Measurements from ENCODE around the gene BACE2. TPM values are rescaled to one million over a fixed set of nuclear protein-coding genes. Genes with fewer than 3 reads are reported as not detected.

BACE2 gene
- total RNA-seq, 1 experiment from 2014 or later, result 21.3 TPM

DNA sequence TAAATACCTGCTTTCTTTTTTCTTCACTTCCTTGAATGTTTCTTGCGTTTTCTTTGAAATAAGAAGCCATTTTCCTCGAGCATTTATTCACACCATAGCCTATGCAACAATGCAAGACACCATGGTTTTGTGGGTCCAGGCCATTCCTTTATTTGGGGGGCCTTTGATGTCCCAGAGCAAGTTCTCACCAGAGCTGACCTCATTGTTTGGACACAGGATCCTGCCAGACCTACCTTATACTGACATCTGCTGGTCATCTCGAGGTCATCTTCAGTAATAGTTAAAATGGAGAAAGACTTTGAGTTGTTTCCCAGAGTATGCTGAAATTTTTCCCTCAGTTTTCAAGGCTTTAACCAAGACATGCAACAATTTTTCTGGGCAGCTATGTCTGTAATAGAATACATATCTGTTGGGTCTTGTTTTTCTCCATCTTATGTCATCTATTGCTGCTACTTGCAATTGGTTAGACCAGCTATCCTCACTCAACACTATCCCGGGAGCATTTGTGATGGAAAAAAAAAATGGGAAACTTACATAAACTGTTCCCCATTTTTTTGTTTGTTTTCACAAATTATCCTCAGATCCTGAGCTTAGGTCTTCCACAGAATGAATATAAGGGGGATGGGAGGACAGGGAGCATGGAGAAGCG lies 34.0 kb upstream of the BACE2 start:
- Mint-ChIP-seq H3K9me3 (ENCODE audit: unreplicated experiment) (no peaks in the 10 kb centered on the region), H3K4me1 (ENCODE audit: insufficient read depth, unreplicated experiment) (no peaks in the 10 kb centered on the region), H3K4me3 (ENCODE audit: unreplicated experiment) (no peak overlapping the region), H3K27ac (ENCODE audit: low read depth, unreplicated experiment) (no peak overlapping the region), H3K27me3 (ENCODE audit: insufficient read depth, unreplicated experiment) (peaks cover 13% of the 10 kb centered on the region), H3K36me3 (ENCODE audit: insufficient read depth, unreplicated experiment) (no peaks in the 10 kb centered on the region)
- BruUV-seq (replicated peaks), result no TSS peak
- DNase-seq (ENCODE audit: unreplicated experiment), result peak; percentile 56
- intact Hi-C loops (cut with micrococcal nuclease), result loop anchor here (2.0 to 10.0 kb wide), 2 partner anchors 991 to 1349 kb away; no protein-coding TSS in a partner anchor
- POLR2A ChIA-PET, result interaction anchor here (0.6 to 1.0 kb wide), 2 partner anchors 33 to 620 kb away, joined by 3 read pairs; no protein-coding TSS in a partner anchor
- TF ChIP-seq, protein P1, sequence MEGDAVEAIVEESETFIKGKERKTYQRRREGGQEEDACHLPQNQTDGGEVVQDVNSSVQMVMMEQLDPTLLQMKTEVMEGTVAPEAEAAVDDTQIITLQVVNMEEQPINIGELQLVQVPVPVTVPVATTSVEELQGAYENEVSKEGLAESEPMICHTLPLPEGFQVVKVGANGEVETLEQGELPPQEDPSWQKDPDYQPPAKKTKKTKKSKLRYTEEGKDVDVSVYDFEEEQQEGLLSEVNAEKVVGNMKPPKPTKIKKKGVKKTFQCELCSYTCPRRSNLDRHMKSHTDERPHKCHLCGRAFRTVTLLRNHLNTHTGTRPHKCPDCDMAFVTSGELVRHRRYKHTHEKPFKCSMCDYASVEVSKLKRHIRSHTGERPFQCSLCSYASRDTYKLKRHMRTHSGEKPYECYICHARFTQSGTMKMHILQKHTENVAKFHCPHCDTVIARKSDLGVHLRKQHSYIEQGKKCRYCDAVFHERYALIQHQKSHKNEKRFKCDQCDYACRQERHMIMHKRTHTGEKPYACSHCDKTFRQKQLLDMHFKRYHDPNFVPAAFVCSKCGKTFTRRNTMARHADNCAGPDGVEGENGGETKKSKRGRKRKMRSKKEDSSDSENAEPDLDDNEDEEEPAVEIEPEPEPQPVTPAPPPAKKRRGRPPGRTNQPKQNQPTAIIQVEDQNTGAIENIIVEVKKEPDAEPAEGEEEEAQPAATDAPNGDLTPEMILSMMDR (IDR thresholded peaks at IDR 0.05; ENCODE audit: unreplicated experiment), result peak; percentile 63
- CTCF ChIA-PET, result interaction anchor here (0.5 to 7.3 kb wide), 63 partner anchors 9 to 1567 kb away, joined by 3 to 124 read pairs (median 4); no protein-coding TSS in a partner anchor

- DNase-seq (ENCODE audit: unreplicated experiment), result no peak
- intact Hi-C loops (cut with micrococcal nuclease), result loop anchor here (2.0 to 10.0 kb wide), 2 partner anchors 993 to 1351 kb away; no protein-coding TSS in a partner anchor
- ChIA-PET POLR2A (interaction anchor here (0.6 kb wide), 1 partner anchor 24 kb away, joined by 3 read pairs; no protein-coding TSS in a partner anchor), CTCF (interaction anchor here (0.5 to 7.3 kb wide), 7 partner anchors 13 to 992 kb away, joined by 3 to 124 read pairs (median 4); no protein-coding TSS in a partner anchor)
- TF ChIP-seq, protein P1 (IDR thresholded peaks at IDR 0.05; ENCODE audit: unreplicated experiment), result no peak
- peaks cover 13% of the 10 kb centered on the region for H3K27me3 Mint-ChIP-seq (ENCODE audit: insufficient read depth, unreplicated experiment)
- H3K27ac Mint-ChIP-seq (ENCODE audit: low read depth, unreplicated experiment), result no peak overlapping the region
- no peaks in the 10 kb centered on the region for H3K9me3 Mint-ChIP-seq (ENCODE audit: unreplicated experiment)
- H3K36me3 Mint-ChIP-seq (ENCODE audit: insufficient read depth, unreplicated experiment), result no peaks in the 10 kb centered on the region
- no TSS peak for BruUV-seq (replicated peaks)
- H3K4me3 Mint-ChIP-seq (ENCODE audit: unreplicated experiment), result no peak overlapping the region
- H3K4me1 Mint-ChIP-seq (ENCODE audit: insufficient read depth, unreplicated experiment), result no peaks in the 10 kb centered on the region
These were observed 32.2 kb upstream of the BACE2 start for GRCh38 chr21:41135746-41136145.

DNA sequence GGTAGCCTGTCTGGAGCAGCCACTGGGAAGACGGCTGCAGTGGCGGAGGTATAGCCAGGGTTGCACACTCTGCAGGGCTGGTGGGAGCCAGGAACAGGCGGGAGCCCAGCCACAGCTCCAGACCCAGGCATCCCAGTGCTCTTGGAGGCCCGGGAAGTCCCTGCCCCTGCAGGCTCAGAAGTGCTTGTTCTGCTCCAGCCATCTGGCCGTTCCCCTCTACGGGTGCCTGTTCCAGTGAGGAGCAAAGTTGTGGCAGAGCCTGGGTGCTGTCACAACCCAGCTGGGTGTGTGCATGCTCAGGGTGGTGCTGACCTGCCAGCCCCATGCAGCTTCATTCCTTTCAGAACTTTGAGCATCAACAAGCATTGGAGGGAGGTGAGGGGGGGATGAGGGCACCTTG lies 31.7 kb upstream of the BACE2 start:
- no peak for DNase-seq (ENCODE audit: unreplicated experiment)
- TF ChIP-seq, protein P1 (IDR thresholded peaks at IDR 0.05; ENCODE audit: unreplicated experiment), result no peak
- Mint-ChIP-seq H3K27me3 (ENCODE audit: insufficient read depth, unreplicated experiment) (peaks cover 13% of the 10 kb centered on the region), H3K27ac (ENCODE audit: low read depth, unreplicated experiment) (no peak overlapping the region), H3K4me3 (ENCODE audit: unreplicated experiment) (no peak overlapping the region), H3K4me1 (ENCODE audit: insufficient read depth, unreplicated experiment) (peaks cover under 1% of the 10 kb centered on the region), H3K9me3 (ENCODE audit: unreplicated experiment) (no peaks in the 10 kb centered on the region), H3K36me3 (ENCODE audit: insufficient read depth, unreplicated experiment) (no peaks in the 10 kb centered on the region)
- no TSS peak for BruUV-seq (replicated peaks)
- intact Hi-C loops (cut with micrococcal nuclease), result loop anchor here (10.0 kb wide), 1 partner anchor 1351 kb away; no protein-coding TSS in a partner anchor
- CTCF ChIA-PET, result interaction anchor here (0.5 to 7.3 kb wide), 8 partner anchors 8 to 993 kb away, joined by 3 to 124 read pairs (median 5); no protein-coding TSS in a partner anchor
- POLR2A ChIA-PET, result no interaction called here

DNA sequence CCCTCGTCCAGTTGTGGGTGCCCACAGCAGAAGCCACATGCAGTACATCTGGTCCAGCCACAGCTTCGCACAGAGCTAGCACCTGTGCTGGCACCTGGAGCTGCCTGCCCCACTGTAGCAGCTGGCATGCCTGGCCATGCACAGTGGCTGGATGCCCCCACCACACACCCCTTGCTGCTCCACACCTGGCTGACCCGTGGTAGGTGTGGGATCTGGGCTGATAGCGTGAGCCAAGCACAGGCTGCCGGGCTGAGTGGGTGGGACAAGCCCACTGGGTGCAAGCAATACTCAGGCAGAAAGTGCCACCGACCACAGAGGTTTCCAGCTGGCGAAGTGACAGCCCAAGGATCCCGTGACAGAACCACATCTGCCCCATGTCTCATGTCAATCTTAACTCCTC lies 30.6 kb upstream of the BACE2 start:
- Mint-ChIP-seq H3K4me1 (ENCODE audit: insufficient read depth, unreplicated experiment) (peaks cover 11% of the 10 kb centered on the region), H3K36me3 (ENCODE audit: insufficient read depth, unreplicated experiment) (no peaks in the 10 kb centered on the region), H3K27me3 (ENCODE audit: insufficient read depth, unreplicated experiment) (peaks cover 13% of the 10 kb centered on the region), H3K27ac (ENCODE audit: low read depth, unreplicated experiment) (no peak overlapping the region), H3K4me3 (ENCODE audit: unreplicated experiment) (no peak overlapping the region), H3K9me3 (ENCODE audit: unreplicated experiment) (no peaks in the 10 kb centered on the region)
- DNase-seq (ENCODE audit: unreplicated experiment), result no peak
- intact Hi-C loops (cut with micrococcal nuclease), result loop anchor here (10.0 kb wide), 1 partner anchor 1353 kb away; no protein-coding TSS in a partner anchor
- no TSS peak for BruUV-seq (replicated peaks)
- TF ChIP-seq, protein P1 (IDR thresholded peaks at IDR 0.05; ENCODE audit: unreplicated experiment), result no peak
- POLR2A ChIA-PET, result interaction anchor here (0.6 kb wide), 1 partner anchor 767 kb away, joined by 3 read pairs; no protein-coding TSS in a partner anchor
- CTCF ChIA-PET, result interaction anchor here (1.2 to 7.3 kb wide), 5 partner anchors 9 to 994 kb away, joined by 3 to 124 read pairs (median 8); no protein-coding TSS in a partner anchor
